Epithelial cell of prostate (primary cell): ENCODE data around the gene ZNF683.
"Not testable (repeated sequence)": the region's sequence is repeated elsewhere in the genome, so short reads cannot be mapped to it uniquely, and the experiment has no call there.

Experiments used
- DNase-seq: peaks from one replicate; pipeline ENCODE4 v3.0.0-alpha.2; 2011; ENCODE audit warnings: low read depth, low spot score
- H3K27ac ChIP-seq: fragments of 450-650 bp; 2 replicates; pipeline ENCODE4 v1.5.1; 2017; ENCODE audit warnings: mild to moderate bottlenecking

Gene ZNF683

GRCh38 chr1:26344147-26344920, 28.2 kb downstream of the ZNF683 start:
- DNase-seq: no peak
- H3K27ac ChIP-seq: no peak overlapping the region

GRCh38 chr1:26340047-26340481, 32.5 kb downstream of the ZNF683 start:
- DNase-seq: no peak
- peak overlapping the region; percentile 64 for H3K27ac ChIP-seq

DNA sequence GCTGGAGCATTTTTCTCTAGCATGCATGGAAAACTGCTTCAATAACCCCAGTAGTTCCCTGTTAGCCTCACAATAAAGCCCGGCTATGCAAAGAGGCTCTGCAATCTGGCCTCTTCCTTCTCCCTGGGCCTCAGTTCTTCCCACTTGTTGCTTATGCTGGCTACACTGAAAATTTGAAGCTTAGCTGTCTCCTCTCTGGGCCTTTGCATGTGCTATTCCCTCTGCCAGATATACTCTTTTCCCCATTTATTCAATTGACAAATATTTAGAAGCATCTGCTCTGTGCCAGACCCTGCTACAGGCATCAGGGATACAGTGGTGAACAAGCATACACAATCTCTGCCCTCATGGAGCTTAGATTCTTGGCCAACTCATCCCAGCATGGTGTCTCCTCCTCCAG, 33.9 kb downstream of the ZNF683 start:
- peak overlapping the region; percentile 64 for H3K27ac ChIP-seq
- no peak for DNase-seq

DNA sequence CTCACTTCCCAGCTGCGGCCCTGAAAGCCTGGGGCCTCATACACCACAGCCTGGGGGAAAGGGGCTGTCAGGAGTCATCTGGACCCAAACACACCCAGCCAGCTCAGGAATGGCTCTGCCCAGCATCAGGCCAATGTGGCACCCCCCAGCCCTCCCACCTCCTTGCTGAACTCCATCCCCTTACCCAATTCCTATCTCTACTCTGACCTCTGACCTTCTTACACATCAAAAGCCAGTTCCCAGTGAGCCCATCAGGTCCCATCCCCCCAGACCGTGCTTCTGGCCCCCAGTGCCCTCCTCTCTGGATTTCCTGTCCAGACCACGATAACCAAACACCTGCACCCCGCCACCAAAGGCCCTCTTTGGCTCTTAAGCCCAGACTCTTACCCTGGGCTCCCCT, 34.9 kb downstream of the ZNF683 start:
- no peak for DNase-seq
- no peak overlapping the region for H3K27ac ChIP-seq

DNA sequence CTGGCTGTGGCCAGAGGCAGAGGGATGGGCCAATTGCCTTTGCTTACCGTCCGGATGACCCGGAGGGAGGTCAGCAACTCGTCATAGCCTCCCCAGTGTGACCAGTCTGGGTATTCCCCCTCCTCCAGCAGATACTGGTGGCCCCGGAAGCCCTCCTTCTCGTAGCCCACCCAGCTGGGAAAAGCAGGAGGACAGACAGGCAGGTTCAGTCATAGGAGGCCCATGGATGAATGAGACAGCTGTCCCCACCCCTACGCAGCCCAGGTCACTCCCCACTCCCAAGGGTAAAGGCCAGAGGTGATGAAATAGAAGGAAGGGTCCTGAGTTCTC, 35.4 kb downstream of the ZNF683 start:
- DNase-seq: no peak
- H3K27ac ChIP-seq: peak overlapping the region; percentile 63

DNA sequence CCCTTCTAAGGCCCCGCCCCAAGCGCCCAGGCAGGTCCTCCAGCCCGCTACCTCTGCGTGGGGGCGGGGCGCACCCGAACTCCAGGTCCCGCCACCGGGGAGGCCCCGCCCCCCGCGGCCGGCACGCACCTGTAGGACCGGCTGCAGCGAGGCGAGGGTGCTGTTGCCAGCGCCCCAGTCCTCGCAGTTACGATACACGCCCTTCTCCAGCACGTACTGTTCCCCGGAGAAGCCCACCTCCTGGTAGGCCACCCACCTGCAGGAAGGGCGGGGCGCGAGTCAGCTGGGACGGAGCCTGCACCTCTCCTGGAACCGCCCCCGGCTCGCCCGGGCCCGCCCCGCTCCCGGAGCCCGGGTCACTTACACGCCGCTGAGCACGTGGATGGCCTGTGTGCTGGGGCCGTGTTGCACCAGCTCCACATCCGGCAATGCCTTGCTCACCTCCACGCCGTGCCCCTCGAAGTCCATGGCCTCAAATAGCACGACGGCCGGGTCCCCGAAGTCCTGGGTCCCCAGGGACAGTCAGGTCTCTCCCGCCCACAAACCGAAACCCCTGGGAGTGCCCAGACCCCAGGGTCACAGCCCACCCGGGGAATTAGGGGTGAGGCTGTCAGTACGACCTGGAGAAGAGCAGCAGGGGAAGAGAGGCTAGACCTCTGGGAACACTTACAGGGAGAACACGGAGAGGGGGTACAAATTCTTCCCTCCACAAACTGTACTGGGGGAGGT, 35.9 kb downstream of the ZNF683 start:
- peak overlapping the region; percentile 63 for H3K27ac ChIP-seq
- no peak for DNase-seq

- DNase-seq: no peak
- peak overlapping the region; percentile 63 for H3K27ac ChIP-seq
These were observed 36.6 kb downstream of the ZNF683 start for GRCh38 chr1:26335774-26336476.

- DNase-seq, H3K27ac ChIP-seq: not testable (repeated sequence)
These were observed 39.2 kb downstream of the ZNF683 start for GRCh38 chr1:26333312-26333711.

DNA sequence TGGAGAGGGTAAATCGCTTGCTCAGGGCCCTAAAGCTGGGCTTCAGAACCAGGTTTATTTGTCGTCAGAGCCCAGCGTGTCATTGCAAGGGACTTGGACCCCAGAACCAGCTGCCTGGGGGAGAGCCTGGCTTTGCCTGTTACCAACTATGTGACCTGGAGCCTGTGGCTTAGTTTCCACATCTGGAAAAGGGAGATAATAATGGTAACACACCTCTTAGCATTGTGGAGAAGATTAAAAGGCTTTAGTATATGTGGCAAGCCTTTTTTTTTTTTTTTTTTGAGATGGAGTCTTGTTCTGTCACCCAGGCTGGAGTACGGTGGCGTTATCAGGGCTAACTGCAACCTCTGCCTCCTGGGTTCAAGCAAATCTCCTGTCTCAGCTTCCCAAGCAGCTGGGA, 42.3 kb downstream of the ZNF683 start:
- peak overlapping the region; percentile 51 for H3K27ac ChIP-seq
- DNase-seq: no peak

- peak overlapping the region; percentile 51 for H3K27ac ChIP-seq
- not testable (repeated sequence) for DNase-seq
These were observed 43.2 kb downstream of the ZNF683 start for GRCh38 chr1:26329380-26329779.

GRCh38 chr1:26328597-26328996, 44.0 kb downstream of the ZNF683 start:
- H3K27ac ChIP-seq: peak overlapping the region; percentile 51
- DNase-seq: no peak

- DNase-seq: no peak
- peak overlapping the region; percentile 51 for H3K27ac ChIP-seq
These were observed 44.6 kb downstream of the ZNF683 start for GRCh38 chr1:26327956-26328362.

GRCh38 chr1:26324550-26324949, 48.0 kb downstream of the ZNF683 start:
- H3K27ac ChIP-seq: no peak overlapping the region
- no peak for DNase-seq

DNA sequence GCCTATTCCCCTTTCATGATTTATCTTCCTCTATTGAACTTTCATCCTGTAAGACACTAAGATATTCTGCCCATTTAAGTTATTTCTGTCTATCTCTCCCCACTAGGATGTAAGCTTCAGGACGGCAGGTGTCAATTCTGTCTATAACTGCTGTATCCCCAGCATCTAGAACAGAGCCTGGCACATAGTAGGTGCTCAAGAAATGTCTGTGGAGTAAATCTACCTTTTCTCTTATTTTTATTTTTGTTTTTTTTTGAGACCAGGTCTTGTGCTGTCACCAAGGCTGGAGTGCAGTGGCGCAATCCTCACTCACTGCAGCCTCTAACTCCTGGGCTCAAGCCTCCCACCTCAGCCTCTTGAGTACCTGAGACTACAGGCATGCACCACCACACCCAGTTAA, 49.2 kb downstream of the ZNF683 start:
- H3K27ac ChIP-seq: no peak overlapping the region

DNA sequence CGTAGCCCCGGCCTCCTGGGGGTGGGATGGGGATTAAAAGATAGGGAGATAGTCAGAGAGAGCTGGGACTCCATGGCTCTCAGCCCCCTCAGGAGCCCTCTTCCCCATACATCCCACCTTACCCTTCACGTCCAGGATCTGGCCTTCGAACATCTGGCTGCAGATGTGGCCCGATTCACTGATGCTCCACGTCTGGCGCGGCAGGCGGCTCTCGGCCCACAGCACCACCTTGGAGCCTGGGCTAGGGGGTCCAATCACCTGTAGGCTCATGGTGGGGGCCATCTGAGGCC, 50.6 kb downstream of the ZNF683 start:
- H3K27ac ChIP-seq: no peak overlapping the region
- DNase-seq: no peak

More for the DNA sequence above, 49.2 kb downstream of the ZNF683 start:
- DNase-seq: no peak

- no peak overlapping the region for H3K27ac ChIP-seq
- no peak for DNase-seq
These were observed 51.1 kb downstream of the ZNF683 start for GRCh38 chr1:26321315-26322041.

- no peak overlapping the region for H3K27ac ChIP-seq
- no peak for DNase-seq
These were observed 51.7 kb downstream of the ZNF683 start for GRCh38 chr1:26320896-26321295.

- H3K27ac ChIP-seq: no peak overlapping the region
- no peak for DNase-seq
These were observed 54.0 kb downstream of the ZNF683 start for GRCh38 chr1:26318338-26319064.

DNA sequence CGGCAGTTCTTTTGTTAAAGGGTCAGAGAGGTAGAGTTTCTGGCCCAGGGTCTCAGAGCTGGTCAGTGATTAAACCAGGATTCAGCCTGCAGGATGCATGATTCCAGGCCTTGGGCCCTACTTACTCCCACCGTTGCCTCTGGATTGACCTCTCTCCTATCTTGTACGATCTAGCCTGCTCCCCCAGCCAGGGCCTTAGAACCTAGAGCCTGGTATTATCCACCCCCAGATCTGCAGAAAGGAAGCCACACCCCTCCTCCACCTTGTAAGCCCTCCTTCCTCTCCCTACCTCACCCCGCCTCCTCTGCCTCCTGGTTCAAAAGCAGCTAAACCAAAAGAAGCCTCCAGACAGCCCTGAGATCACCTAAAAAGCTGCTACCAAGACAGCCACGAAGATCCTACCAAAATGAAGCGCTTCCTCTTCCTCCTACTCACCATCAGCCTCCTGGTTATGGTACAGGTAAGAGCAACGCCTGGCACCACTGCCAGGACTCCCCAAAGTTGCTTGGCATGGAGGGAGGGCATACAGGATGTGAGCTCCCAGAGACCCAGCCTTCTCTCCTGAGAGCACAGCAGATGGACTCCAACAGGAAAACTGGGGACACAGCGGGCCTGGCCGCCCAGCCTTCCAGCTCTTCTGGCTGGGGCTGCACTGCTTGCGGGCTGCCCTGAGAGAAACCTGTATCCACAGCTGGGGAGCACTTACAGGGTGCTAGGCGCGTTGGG, 54.8 kb downstream of the ZNF683 start, which contains the start of gene CD52:
Gene CD52, plus strand, starts transcription at position 347 of the 726 bp plus-strand sequence. Its CDS starts 60 bp downstream, at position 407.
- DNase-seq: no peak
- H3K27ac ChIP-seq: no peak within 1 kb of the TSS
